GM23338 (cell line): ENCODE measurements around the gene IPCEF1. TPM values are rescaled to one million over a fixed set of nuclear protein-coding genes. Genes with fewer than 3 reads are reported as not detected.

Experiments used
- ATAC-seq: fragments of 200-7000 bp; cut with Tn5 transposase; 3 replicates; pipeline ENCODE4 v1.9.1; 2020
- DNase-seq: peaks from one replicate; pipeline ENCODE4 v3.0.0-alpha.2; 2015; ENCODE audit warnings: low spot score
- H2AFZ ChIP-seq: fragments of 200-600 bp; sonication (generic); 2 replicates; pipeline ENCODE4 v1.8.0; 2016; ENCODE audit warnings: antibody characterized with exemption, mild to moderate bottlenecking, moderate library complexity
- H3F3A ChIP-seq: fragments of 200-600 bp; sonication (generic); replicated peaks from 2 replicates; pipeline ENCODE4 v1.8.0; 2017; ENCODE audit warnings: antibody characterized with exemption, mixed run types, low read depth
- H3K27ac ChIP-seq: fragments of 200-600 bp; sonication (generic); 2 replicates; pipeline ENCODE4 v1.6.1; 2016; ENCODE audit warnings: low read depth
- H3K27me3 ChIP-seq: fragments of 200-600 bp; sonication (generic); 2 replicates; pipeline ENCODE4 v1.8.0; 2016; ENCODE audit warnings: mild to moderate bottlenecking, mixed run types, moderate library complexity; ENCODE audit not compliant: insufficient read depth
- H3K36me3 ChIP-seq: fragments of 200-600 bp; sonication (generic); 2 replicates; pipeline ENCODE4 v1.8.0; 2016; ENCODE audit warnings: mild to moderate bottlenecking; ENCODE audit not compliant: insufficient read depth
- H3K4me1 ChIP-seq: fragments of 200-600 bp; sonication (generic); 2 replicates; pipeline ENCODE4 v1.8.0; 2016; ENCODE audit warnings: mild to moderate bottlenecking, moderate library complexity; ENCODE audit not compliant: insufficient read depth
- H3K4me2 ChIP-seq: fragments of 200-600 bp; sonication (generic); 2 replicates; pipeline ENCODE4 v1.7.1; 2017; ENCODE audit warnings: mixed run types
- H3K4me3 ChIP-seq: fragments of 200-600 bp; sonication (generic); 2 replicates; pipeline ENCODE4 v1.6.1; 2016; ENCODE audit warnings: mixed run types
- H3K79me2 ChIP-seq: fragments of 200-600 bp; sonication (generic); replicated peaks from 2 replicates; pipeline ENCODE4 v1.8.0; 2017; ENCODE audit warnings: mild to moderate bottlenecking; ENCODE audit not compliant: insufficient read depth
- H3K9me2 ChIP-seq: fragments of 200-600 bp; sonication (generic); 2 replicates; pipeline ENCODE4 v1.8.0; 2017; ENCODE audit not compliant: insufficient read depth
- H4K20me1 ChIP-seq: fragments of 200-600 bp; sonication (generic); replicated peaks from 2 replicates; pipeline ENCODE4 v1.8.0; 2017; ENCODE audit warnings: mild to moderate bottlenecking; ENCODE audit not compliant: insufficient read depth
- H3K27ac Mint-ChIP-seq: 2 replicates; pipeline ENCODE4 v1.8.0; 2020; ENCODE audit warnings: inconsistent platforms, mild to moderate bottlenecking, moderate library complexity, mixed read lengths
- H3K27me3 Mint-ChIP-seq: 3 replicates; pipeline ENCODE4 v1.8.0; 2022; ENCODE audit warnings: low read depth, mild to moderate bottlenecking, moderate library complexity, mixed read lengths, inconsistent platforms; ENCODE audit not compliant: insufficient read depth, poor library complexity
- H3K36me3 Mint-ChIP-seq: 3 replicates; pipeline ENCODE4 v1.8.0; 2021; ENCODE audit warnings: low read depth, mild to moderate bottlenecking, inconsistent platforms, moderate library complexity, mixed read lengths
- H3K4me1 Mint-ChIP-seq: 3 replicates; pipeline ENCODE4 v1.8.0; 2020; ENCODE audit warnings: mild to moderate bottlenecking, inconsistent platforms, mixed read lengths
- H3K4me3 Mint-ChIP-seq: 3 replicates; pipeline ENCODE4 v1.8.0; 2021; ENCODE audit warnings: moderate library complexity, mild to moderate bottlenecking, inconsistent platforms, mixed read lengths
- H3K9me3 Mint-ChIP-seq: 3 replicates; pipeline ENCODE4 v1.8.0; 2020; ENCODE audit warnings: moderate library complexity, mild to moderate bottlenecking, inconsistent platforms, mixed read lengths
- CREB1 ChIP-seq: fragments of 250-450 bp; sonication (Bioruptor Pico); IDR thresholded peaks from 2 replicates; pipeline ENCODE4 v1.5.0; 2020; ENCODE audit warnings: low read depth, mild to moderate bottlenecking, moderate library complexity
- EZH2 ChIP-seq: fragments of 200-600 bp; sonication (generic); IDR thresholded peaks from one replicate; pipeline ENCODE4 v1.8.0; 2017; ENCODE audit warnings: antibody characterized with exemption, mild to moderate bottlenecking, low read depth; ENCODE audit not compliant: unreplicated experiment
- EZH2phosphoT487 ChIP-seq: fragments of 200-600 bp; sonication (generic); IDR thresholded peaks from one replicate; pipeline ENCODE4 v1.8.1; 2018; ENCODE audit warnings: antibody characterized with exemption; ENCODE audit not compliant: unreplicated experiment
- JUNB ChIP-seq: IDR thresholded peaks from one replicate; pipeline ENCODE4 v1.6.1; 2016; ENCODE audit warnings: antibody characterized with exemption; ENCODE audit not compliant: unreplicated experiment
- NANOG ChIP-seq: IDR thresholded peaks from 2 replicates; pipeline ENCODE4 v1.6.1; 2016; ENCODE audit warnings: antibody characterized with exemption, borderline replicate concordance
- POLR2AphosphoS5 ChIP-seq: IDR thresholded peaks from 2 replicates; pipeline ENCODE4 v1.6.1; 2016; ENCODE audit warnings: antibody characterized with exemption, low read depth
- STAT1 ChIP-seq: IDR thresholded peaks from one replicate; pipeline ENCODE4 v1.6.1; 2016; ENCODE audit warnings: antibody characterized with exemption; ENCODE audit not compliant: unreplicated experiment
- ZNF114 ChIP-seq: fragments of 250-450 bp; sonication (Bioruptor Pico); IDR thresholded peaks from 2 replicates; pipeline ENCODE4 v1.5.0; 2020; ENCODE audit warnings: mild to moderate bottlenecking, moderate library complexity
- ZNF331 ChIP-seq: fragments of 250-450 bp; sonication (Bioruptor Pico); IDR thresholded peaks from 2 replicates; pipeline ENCODE4 v1.5.0; 2020; ENCODE audit warnings: low read depth, mild to moderate bottlenecking, moderate library complexity
- polyA plus RNA-seq: library from polyadenylated mRNA; unstranded; fragments of >200 nt; fragmentation: Nextera tagmentation; extraction: Ambion mirVana; gene quantifications from 2 replicates; pipeline ENCODE4 v1.2.1, GENCODE V29; 2016
- total RNA-seq: library from RNA; depleted of rRNA; stranded (reverse); fragments of >200 nt; shearing (Covaris generic); gene quantifications from 2 replicates; pipeline ENCODE4 v1.2.3, GENCODE V29; 2014
- TF ChIP-seq, protein P1 (sequence below): IDR thresholded peaks from 2 replicates; pipeline ENCODE4 v1.6.1; 2016; ENCODE audit warnings: antibody characterized with exemption
- TF ChIP-seq, protein P2 (sequence below): IDR thresholded peaks from one replicate; pipeline ENCODE4 v1.6.1; 2018; ENCODE audit warnings: antibody characterized with exemption; ENCODE audit not compliant: unreplicated experiment
- TF ChIP-seq, protein P3 (sequence below), 2 experiments: fragments of 200-600 bp in 1 of 2; sonication (generic) in 1 of 2; conservative IDR thresholded peaks; 2 replicates each; pipeline versions ENCODE4 v1.5.1 to v1.6.1; 2016 to 2017; ENCODE audit warnings: antibody characterized with exemption in 2 of 2, low read depth in 2 of 2, mild to moderate bottlenecking in 2 of 2, moderate library complexity in 1 of 2
- TF ChIP-seq, protein P4 (sequence below): fragments of 250-450 bp; sonication (Bioruptor Pico); IDR thresholded peaks from 2 replicates; pipeline ENCODE4 v1.5.0; 2020; ENCODE audit warnings: mild to moderate bottlenecking, moderate library complexity

IPCEF1 gene
- total and polyA plus RNA-seq, 2 experiments from 2014 or later: 0.15 to 1.8 TPM

DNA sequence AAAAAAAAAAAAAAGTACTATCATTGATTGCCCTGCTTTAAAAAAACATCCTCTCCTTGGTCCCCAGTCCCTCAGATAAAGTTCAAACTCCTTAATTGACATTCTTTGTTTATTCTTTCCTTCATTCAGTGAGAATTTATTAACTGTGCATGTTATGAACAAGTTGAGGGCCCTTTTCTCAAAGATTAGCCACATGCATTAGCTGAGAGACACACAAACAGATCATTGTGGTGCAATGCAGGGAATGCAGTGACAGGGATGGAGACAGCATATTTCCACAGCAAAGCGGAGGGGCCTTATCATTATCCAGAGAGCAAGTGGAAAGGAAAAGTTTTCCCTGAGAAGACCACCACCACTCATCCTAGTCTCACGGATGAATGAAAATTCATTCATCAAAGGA, 21.9 kb upstream of the IPCEF1 start:
- Histone ChIP-seq H3K79me2 (no peaks in the 10 kb centered on the region), H3K4me1 (no peaks in the 10 kb centered on the region), H3K4me3 (no peak overlapping the region), H3K9me2 (no peaks in the 10 kb centered on the region), H3F3A (no peaks in the 10 kb centered on the region), H3K27me3 (no peaks in the 10 kb centered on the region), H3K4me2 (no peak overlapping the region), H3K36me3 (no peaks in the 10 kb centered on the region), H4K20me1 (no peaks in the 10 kb centered on the region), H2AFZ (no peak overlapping the region), H3K27ac (no peak overlapping the region)
- Mint-ChIP-seq H3K27me3 (peaks cover 2% of the 10 kb centered on the region), H3K27ac (no peak overlapping the region), H3K4me1 (peaks cover 9% of the 10 kb centered on the region), H3K4me3 (no peak overlapping the region), H3K36me3 (no peaks in the 10 kb centered on the region), H3K9me3 (no peaks in the 10 kb centered on the region)
- ATAC-seq: no peak
- TF ChIP-seq STAT1 (no peak), JUNB (no peak), POLR2AphosphoS5 (no peak), CREB1 (CRISPR knock-in tag) (no peak), ZNF114 (CRISPR knock-in tag) (no peak), EZH2 (no peak), NANOG (no peak), ZNF331 (CRISPR knock-in tag) (no peak), EZH2phosphoT487 (no peak)
- TF ChIP-seq, protein P1, sequence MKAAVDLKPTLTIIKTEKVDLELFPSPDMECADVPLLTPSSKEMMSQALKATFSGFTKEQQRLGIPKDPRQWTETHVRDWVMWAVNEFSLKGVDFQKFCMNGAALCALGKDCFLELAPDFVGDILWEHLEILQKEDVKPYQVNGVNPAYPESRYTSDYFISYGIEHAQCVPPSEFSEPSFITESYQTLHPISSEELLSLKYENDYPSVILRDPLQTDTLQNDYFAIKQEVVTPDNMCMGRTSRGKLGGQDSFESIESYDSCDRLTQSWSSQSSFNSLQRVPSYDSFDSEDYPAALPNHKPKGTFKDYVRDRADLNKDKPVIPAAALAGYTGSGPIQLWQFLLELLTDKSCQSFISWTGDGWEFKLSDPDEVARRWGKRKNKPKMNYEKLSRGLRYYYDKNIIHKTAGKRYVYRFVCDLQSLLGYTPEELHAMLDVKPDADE: no peak
- TF ChIP-seq, protein P2, sequence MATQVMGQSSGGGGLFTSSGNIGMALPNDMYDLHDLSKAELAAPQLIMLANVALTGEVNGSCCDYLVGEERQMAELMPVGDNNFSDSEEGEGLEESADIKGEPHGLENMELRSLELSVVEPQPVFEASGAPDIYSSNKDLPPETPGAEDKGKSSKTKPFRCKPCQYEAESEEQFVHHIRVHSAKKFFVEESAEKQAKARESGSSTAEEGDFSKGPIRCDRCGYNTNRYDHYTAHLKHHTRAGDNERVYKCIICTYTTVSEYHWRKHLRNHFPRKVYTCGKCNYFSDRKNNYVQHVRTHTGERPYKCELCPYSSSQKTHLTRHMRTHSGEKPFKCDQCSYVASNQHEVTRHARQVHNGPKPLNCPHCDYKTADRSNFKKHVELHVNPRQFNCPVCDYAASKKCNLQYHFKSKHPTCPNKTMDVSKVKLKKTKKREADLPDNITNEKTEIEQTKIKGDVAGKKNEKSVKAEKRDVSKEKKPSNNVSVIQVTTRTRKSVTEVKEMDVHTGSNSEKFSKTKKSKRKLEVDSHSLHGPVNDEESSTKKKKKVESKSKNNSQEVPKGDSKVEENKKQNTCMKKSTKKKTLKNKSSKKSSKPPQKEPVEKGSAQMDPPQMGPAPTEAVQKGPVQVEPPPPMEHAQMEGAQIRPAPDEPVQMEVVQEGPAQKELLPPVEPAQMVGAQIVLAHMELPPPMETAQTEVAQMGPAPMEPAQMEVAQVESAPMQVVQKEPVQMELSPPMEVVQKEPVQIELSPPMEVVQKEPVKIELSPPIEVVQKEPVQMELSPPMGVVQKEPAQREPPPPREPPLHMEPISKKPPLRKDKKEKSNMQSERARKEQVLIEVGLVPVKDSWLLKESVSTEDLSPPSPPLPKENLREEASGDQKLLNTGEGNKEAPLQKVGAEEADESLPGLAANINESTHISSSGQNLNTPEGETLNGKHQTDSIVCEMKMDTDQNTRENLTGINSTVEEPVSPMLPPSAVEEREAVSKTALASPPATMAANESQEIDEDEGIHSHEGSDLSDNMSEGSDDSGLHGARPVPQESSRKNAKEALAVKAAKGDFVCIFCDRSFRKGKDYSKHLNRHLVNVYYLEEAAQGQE: no peak
- TF ChIP-seq, protein P3, sequence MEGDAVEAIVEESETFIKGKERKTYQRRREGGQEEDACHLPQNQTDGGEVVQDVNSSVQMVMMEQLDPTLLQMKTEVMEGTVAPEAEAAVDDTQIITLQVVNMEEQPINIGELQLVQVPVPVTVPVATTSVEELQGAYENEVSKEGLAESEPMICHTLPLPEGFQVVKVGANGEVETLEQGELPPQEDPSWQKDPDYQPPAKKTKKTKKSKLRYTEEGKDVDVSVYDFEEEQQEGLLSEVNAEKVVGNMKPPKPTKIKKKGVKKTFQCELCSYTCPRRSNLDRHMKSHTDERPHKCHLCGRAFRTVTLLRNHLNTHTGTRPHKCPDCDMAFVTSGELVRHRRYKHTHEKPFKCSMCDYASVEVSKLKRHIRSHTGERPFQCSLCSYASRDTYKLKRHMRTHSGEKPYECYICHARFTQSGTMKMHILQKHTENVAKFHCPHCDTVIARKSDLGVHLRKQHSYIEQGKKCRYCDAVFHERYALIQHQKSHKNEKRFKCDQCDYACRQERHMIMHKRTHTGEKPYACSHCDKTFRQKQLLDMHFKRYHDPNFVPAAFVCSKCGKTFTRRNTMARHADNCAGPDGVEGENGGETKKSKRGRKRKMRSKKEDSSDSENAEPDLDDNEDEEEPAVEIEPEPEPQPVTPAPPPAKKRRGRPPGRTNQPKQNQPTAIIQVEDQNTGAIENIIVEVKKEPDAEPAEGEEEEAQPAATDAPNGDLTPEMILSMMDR (conservative IDR thresholded peaks at IDR 0.05; ENCODE audit: low read depth in 2 of 2): no peak
- TF ChIP-seq, protein P4, sequence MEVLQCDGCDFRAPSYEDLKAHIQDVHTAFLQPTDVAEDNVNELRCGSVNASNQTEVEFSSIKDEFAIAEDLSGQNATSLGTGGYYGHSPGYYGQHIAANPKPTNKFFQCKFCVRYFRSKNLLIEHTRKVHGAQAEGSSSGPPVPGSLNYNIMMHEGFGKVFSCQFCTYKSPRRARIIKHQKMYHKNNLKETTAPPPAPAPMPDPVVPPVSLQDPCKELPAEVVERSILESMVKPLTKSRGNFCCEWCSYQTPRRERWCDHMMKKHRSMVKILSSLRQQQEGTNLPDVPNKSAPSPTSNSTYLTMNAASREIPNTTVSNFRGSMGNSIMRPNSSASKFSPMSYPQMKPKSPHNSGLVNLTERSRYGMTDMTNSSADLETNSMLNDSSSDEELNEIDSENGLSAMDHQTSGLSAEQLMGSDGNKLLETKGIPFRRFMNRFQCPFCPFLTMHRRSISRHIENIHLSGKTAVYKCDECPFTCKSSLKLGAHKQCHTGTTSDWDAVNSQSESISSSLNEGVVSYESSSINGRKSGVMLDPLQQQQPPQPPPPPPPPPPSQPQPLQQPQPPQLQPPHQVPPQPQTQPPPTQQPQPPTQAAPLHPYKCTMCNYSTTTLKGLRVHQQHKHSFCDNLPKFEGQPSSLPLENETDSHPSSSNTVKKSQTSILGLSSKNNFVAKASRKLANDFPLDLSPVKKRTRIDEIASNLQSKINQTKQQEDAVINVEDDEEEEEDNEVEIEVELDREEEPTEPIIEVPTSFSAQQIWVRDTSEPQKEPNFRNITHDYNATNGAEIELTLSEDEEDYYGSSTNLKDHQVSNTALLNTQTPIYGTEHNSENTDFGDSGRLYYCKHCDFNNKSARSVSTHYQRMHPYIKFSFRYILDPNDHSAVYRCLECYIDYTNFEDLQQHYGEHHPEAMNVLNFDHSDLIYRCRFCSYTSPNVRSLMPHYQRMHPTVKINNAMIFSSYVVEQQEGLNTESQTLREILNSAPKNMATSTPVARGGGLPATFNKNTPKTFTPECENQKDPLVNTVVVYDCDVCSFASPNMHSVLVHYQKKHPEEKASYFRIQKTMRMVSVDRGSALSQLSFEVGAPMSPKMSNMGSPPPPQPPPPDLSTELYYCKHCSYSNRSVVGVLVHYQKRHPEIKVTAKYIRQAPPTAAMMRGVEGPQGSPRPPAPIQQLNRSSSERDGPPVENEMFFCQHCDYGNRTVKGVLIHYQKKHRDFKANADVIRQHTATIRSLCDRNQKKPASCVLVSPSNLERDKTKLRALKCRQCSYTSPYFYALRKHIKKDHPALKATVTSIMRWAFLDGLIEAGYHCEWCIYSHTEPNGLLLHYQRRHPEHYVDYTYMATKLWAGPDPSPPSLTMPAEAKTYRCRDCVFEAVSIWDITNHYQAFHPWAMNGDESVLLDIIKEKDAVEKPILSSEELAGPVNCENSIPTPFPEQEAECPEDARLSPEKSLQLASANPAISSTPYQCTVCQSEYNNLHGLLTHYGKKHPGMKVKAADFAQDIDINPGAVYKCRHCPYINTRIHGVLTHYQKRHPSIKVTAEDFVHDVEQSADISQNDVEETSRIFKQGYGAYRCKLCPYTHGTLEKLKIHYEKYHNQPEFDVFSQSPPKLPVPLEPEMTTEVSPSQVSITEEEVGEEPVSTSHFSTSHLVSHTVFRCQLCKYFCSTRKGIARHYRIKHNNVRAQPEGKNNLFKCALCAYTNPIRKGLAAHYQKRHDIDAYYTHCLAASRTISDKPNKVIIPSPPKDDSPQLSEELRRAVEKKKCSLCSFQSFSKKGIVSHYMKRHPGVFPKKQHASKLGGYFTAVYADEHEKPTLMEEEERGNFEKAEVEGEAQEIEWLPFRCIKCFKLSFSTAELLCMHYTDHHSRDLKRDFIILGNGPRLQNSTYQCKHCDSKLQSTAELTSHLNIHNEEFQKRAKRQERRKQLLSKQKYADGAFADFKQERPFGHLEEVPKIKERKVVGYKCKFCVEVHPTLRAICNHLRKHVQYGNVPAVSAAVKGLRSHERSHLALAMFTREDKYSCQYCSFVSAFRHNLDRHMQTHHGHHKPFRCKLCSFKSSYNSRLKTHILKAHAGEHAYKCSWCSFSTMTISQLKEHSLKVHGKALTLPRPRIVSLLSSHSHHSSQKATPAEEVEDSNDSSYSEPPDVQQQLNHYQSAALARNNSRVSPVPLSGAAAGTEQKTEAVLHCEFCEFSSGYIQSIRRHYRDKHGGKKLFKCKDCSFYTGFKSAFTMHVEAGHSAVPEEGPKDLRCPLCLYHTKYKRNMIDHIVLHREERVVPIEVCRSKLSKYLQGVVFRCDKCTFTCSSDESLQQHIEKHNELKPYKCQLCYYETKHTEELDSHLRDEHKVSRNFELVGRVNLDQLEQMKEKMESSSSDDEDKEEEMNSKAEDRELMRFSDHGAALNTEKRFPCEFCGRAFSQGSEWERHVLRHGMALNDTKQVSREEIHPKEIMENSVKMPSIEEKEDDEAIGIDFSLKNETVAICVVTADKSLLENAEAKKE (CRISPR knock-in tag): no peak
- DNase-seq: no peak
